HCT116 (cell line): ENCODE measurements around the gene PHYKPL. TPM values are rescaled to one million over a fixed set of nuclear protein-coding genes. Genes with fewer than 3 reads are reported as not detected.

Experiments
- ATAC-seq: fragments of 200-7000 bp; cut with Tn5 transposase; 2 replicates; pipeline ENCODE4 v1.9.1; 2020; ENCODE audit warnings: mild to moderate bottlenecking, moderate library complexity
- BruUV-seq: library from RNA; stranded (reverse); fragments of 400-500 nt; replicated peaks from 2 replicates; lab custom pipeline; 2021; lab: Mats Ljungman, UMichigan
- CTCF ChIA-PET: fragments of 300-600 bp; sonication (Branson Sonifier 250); formaldehyde crosslinking; loops from one replicate; lab custom pipeline; 2021; ENCODE audit warnings: antibody characterized with exemption; lab: Charles Lee
- POLR2A ChIA-PET: fragments of 300-600, 350-600 bp; sonication (Branson Sonifier 250); formaldehyde crosslinking; loops from one replicate; lab custom pipeline; 2021; ENCODE audit warnings: antibody characterized with exemption; lab: Charles Lee
- RAD21 ChIA-PET, 2 experiments: fragments of 300-600 bp; sonication (Branson Sonifier 250); formaldehyde crosslinking; loops; one replicate each; lab custom pipeline; 2023; ENCODE audit warnings: low total read pairs in 2 of 2; ENCODE audit not compliant: uncharacterized antibody in 2 of 2, unreplicated experiment in 2 of 2, low non-redundant PET in 1 of 2; lab: Charles Lee
- DNase-seq: peaks from one replicate; pipeline ENCODE4 v3.0.0-alpha.2; 2010; ENCODE audit warnings: low read depth, low spot score
- H2AFZ ChIP-seq: fragments of 200-600 bp; shearing (Covaris generic), sonication (generic); 2 replicates; pipeline ENCODE4 v1.6.1; 2017; ENCODE audit warnings: low read depth, mixed run types, mixed read lengths, antibody characterized with exemption, low read length; ENCODE audit not compliant: poor library complexity, severe bottlenecking
- H3K27ac ChIP-seq: 2 replicates; pipeline ENCODE4 v1.5.1; 2012; ENCODE audit warnings: low read depth, low read length
- H3K27me3 ChIP-seq: fragments of 200-600 bp; sonication (generic); 2 replicates; pipeline ENCODE4 v1.6.1; 2016; ENCODE audit warnings: mixed run types, low read length, mixed read lengths; ENCODE audit not compliant: insufficient read depth
- H3K36me3 ChIP-seq, 2 experiments: fragments of 200-500 bp in 1 of 2; fragments of 200-600 bp in 1 of 2; sonication (Bioruptor generic) in 1 of 2; sonication (generic) in 1 of 2; 2 replicates each; pipeline versions ENCODE4 v1.5.1 to v1.6.1; 2014 to 2016; ENCODE audit warnings: low read length in 2 of 2, inconsistent platforms in 1 of 2, mixed read lengths in 1 of 2, mixed run types in 1 of 2; ENCODE audit not compliant: insufficient read depth in 2 of 2, control insufficient read depth in 1 of 2
- H3K4me1 ChIP-seq, 2 experiments: fragments of 200-600 bp in 1 of 2; sonication (generic) in 1 of 2; 2 replicates each; pipeline versions ENCODE4 v1.5.1 to v1.6.1; 2012 to 2017; ENCODE audit warnings: low read length in 2 of 2, inconsistent platforms in 1 of 2, mild to moderate bottlenecking in 1 of 2, mixed read lengths in 1 of 2, mixed run types in 1 of 2, moderate library complexity in 1 of 2; ENCODE audit not compliant: insufficient read depth in 2 of 2, control insufficient read depth in 1 of 2
- H3K4me2 ChIP-seq: fragments of 200-600 bp; sonication (generic); 2 replicates; pipeline ENCODE4 v1.6.1; 2017; ENCODE audit warnings: mixed run types, low read length, mixed read lengths
- H3K4me3 ChIP-seq, 2 experiments: fragments of 200-600 bp in 1 of 2; sonication (generic) in 1 of 2; replicated peaks in 1 of 2; 2 replicates each; pipeline ENCODE4 v1.5.1; 2011 to 2016; ENCODE audit warnings: low read length in 2 of 2, control low read depth in 1 of 2, low read depth in 1 of 2, mild to moderate bottlenecking in 1 of 2, mixed read lengths in 1 of 2, mixed run types in 1 of 2
- H3K79me2 ChIP-seq: fragments of 200-600 bp; sonication (generic); 2 replicates; pipeline ENCODE4 v1.6.1; 2017; ENCODE audit warnings: mild to moderate bottlenecking, mixed run types, low read length, moderate library complexity, mixed read lengths; ENCODE audit not compliant: insufficient read depth
- H3K9ac ChIP-seq: fragments of 200-600 bp; sonication (generic); 2 replicates; pipeline ENCODE4 v1.6.1; 2016; ENCODE audit warnings: low read length, mixed read lengths
- H3K9me2 ChIP-seq: fragments of 200-600 bp; sonication (generic), shearing (Covaris generic); 2 replicates; pipeline ENCODE4 v1.6.1; 2017; ENCODE audit warnings: mixed run types, mild to moderate bottlenecking, moderate library complexity; ENCODE audit not compliant: insufficient read depth
- H3K9me3 ChIP-seq, 2 experiments: fragments of 200-500 bp in 1 of 2; fragments of 200-600 bp in 1 of 2; sonication (Bioruptor generic) in 1 of 2; sonication (generic) in 1 of 2; 2 replicates each; pipeline ENCODE4 v1.6.1; 2014 to 2017; ENCODE audit warnings: low read length in 2 of 2, mixed read lengths in 2 of 2, inconsistent platforms in 1 of 2, low read depth in 1 of 2, mild to moderate bottlenecking in 1 of 2, mixed run types in 1 of 2, moderate library complexity in 1 of 2; ENCODE audit not compliant: control insufficient read depth in 1 of 2, insufficient read depth in 1 of 2
- H4K20me1 ChIP-seq: fragments of 200-600 bp; sonication (generic), shearing (Covaris generic); 2 replicates; pipeline ENCODE4 v1.6.1; 2017; ENCODE audit warnings: mixed run types, mild to moderate bottlenecking, moderate library complexity; ENCODE audit not compliant: insufficient read depth
- CBX3 ChIP-seq: IDR thresholded peaks from 2 replicates; pipeline ENCODE4 v1.6.1; 2012; ENCODE audit warnings: low read depth
- CEBPB ChIP-seq: IDR thresholded peaks from 2 replicates; pipeline ENCODE4 v1.6.1; 2012; ENCODE audit warnings: low read depth
- EGR1 ChIP-seq: IDR thresholded peaks from 2 replicates; pipeline ENCODE4 v1.6.1; 2012; ENCODE audit warnings: low read depth
- ELF1 ChIP-seq: IDR thresholded peaks from 2 replicates; pipeline ENCODE4 v1.6.1; 2012; ENCODE audit warnings: low read depth, borderline replicate concordance
- FOSL1 ChIP-seq: IDR thresholded peaks from 2 replicates; pipeline ENCODE4 v1.6.1; 2012; ENCODE audit warnings: low read depth
- POLR2AphosphoS5 ChIP-seq: IDR thresholded peaks from 2 replicates; pipeline ENCODE4 v1.6.1; 2011; ENCODE audit warnings: mild to moderate bottlenecking, low read depth, low read length, moderate library complexity
- SP1 ChIP-seq: IDR thresholded peaks from 2 replicates; pipeline ENCODE4 v1.6.1; 2012; ENCODE audit warnings: low read depth
- YY1 ChIP-seq: IDR thresholded peaks from 2 replicates; pipeline ENCODE4 v1.6.1; 2011; ENCODE audit warnings: low read length, low read depth, moderate library complexity, mild to moderate bottlenecking; ENCODE audit not compliant: insufficient replicate concordance; ENCODE audit errors: extremely low read depth
- ZFX ChIP-seq: fragments of 450-650 bp; IDR thresholded peaks from 2 replicates; pipeline ENCODE4 v1.6.1; 2017
- intact Hi-C: fragments of 100-400 bp; cut with micrococcal nuclease; formaldehyde crosslinking; loops from 2 replicates; pipeline ENCODE4 v1.10.0; 2022
- total RNA-seq: library from RNA; stranded (reverse); gene quantifications from one replicate; pipeline ENCODE4 v1.2.1, GENCODE V29; 2021; ENCODE audit not compliant: unreplicated experiment
- TF ChIP-seq, protein P1 (sequence below), 3 experiments: fragments of 200-600 bp in 1 of 3; sonication (generic) in 1 of 3; IDR thresholded peaks in 2 of 3; conservative IDR thresholded peaks in 1 of 3; 2 replicates each; pipeline ENCODE4 v1.5.1; 2012 to 2017; ENCODE audit warnings: low read depth in 2 of 3, low read length in 2 of 3, antibody characterized with exemption in 1 of 3, borderline replicate concordance in 1 of 3, control low read depth in 1 of 3, mild to moderate bottlenecking in 1 of 3, mixed read lengths in 1 of 3, mixed run types in 1 of 3, moderate library complexity in 1 of 3; ENCODE audit not compliant: insufficient read depth in 1 of 3
- TF ChIP-seq, protein P2 (sequence below): IDR thresholded peaks from 2 replicates; pipeline ENCODE4 v1.6.1; 2012
- TF ChIP-seq, protein P3 (sequence below): IDR thresholded peaks from 2 replicates; pipeline ENCODE4 v1.6.1; 2012; ENCODE audit warnings: low read depth
- TF ChIP-seq, protein P4 (sequence below): IDR thresholded peaks from 2 replicates; pipeline ENCODE4 v1.6.1; 2012

Gene PHYKPL
- total RNA-seq, 1 experiment from 2014 or later: 57.8 TPM

- TF ChIP-seq YY1: no peak
- TF ChIP-seq SP1: no peak
- no peak for TF ChIP-seq EGR1
- TF ChIP-seq, all 23 proteins: peak for 0
Measured at GRCh38 chr5:178212241-178213002, 20.2 kb downstream of the PHYKPL start (continued).

DNA sequence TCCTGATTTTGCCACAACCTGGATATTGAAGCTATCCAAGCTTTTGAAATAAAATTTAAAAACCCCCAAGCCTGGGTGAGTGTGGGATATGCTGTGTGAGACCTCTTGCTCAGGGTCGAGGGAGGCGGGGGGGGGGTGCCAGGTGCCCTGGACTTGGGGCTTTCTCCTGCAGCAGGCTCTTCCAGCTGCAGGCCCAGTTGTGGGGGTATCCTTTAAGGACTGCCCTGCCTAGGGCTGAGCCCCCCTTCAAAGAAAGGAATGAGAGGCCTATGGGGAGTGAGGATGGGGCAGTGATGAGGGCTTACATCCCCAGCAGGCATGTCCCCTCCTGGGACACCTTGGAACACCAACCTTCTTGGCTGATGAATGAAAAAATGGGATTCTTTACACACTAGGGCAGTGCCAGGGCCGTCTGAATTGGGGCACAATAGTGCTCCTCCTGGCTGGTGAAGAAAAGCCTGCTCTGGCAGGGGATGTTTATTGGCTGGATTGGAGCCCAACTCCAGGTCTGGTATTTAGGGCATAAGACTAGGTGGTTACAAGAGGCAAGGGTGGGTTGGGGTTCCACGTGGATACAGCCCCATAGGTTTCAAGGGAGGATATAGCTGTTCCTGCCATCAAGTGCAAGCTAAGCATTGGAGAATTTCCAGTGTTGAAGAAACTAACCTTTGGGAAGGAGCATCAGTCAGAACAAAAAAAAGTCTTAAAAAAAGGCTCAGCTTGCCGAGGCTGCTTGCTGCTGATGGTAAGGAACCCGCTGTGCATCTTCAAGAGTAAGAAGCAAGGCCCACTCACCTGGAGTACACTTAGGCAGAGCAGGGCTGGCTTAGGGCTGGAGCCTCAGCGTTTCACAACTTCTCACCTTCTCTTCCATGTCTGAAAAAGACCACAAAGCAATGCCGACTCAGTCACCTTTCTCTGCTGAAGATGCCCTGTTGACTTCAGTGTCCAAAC is 21.2 kb downstream of the PHYKPL start:
- H3K27me3 ChIP-seq: no peaks in the 10 kb centered on the region
- intact Hi-C loops: no loop called here
- H2AFZ ChIP-seq: no peak overlapping the region
- H3K36me3 ChIP-seq: peaks cover 69 to 83% of the 10 kb centered on the region in 2 experiments
- ATAC-seq (peak; percentile 4), DNase-seq (no peak)
- H3K27ac ChIP-seq: no peak overlapping the region
- ChIA-PET CTCF (no interaction called here), RAD21 (no interaction called here), POLR2A (no interaction called here)
- H3K9ac ChIP-seq: no peak overlapping the region
- no peak overlapping the region for H3K4me2 ChIP-seq
- H3K79me2 ChIP-seq: peaks cover 60% of the 10 kb centered on the region
- TF ChIP-seq, protein P1, sequence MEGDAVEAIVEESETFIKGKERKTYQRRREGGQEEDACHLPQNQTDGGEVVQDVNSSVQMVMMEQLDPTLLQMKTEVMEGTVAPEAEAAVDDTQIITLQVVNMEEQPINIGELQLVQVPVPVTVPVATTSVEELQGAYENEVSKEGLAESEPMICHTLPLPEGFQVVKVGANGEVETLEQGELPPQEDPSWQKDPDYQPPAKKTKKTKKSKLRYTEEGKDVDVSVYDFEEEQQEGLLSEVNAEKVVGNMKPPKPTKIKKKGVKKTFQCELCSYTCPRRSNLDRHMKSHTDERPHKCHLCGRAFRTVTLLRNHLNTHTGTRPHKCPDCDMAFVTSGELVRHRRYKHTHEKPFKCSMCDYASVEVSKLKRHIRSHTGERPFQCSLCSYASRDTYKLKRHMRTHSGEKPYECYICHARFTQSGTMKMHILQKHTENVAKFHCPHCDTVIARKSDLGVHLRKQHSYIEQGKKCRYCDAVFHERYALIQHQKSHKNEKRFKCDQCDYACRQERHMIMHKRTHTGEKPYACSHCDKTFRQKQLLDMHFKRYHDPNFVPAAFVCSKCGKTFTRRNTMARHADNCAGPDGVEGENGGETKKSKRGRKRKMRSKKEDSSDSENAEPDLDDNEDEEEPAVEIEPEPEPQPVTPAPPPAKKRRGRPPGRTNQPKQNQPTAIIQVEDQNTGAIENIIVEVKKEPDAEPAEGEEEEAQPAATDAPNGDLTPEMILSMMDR (IDR thresholded peaks at IDR 0.05 in 2 of 3, conservative IDR thresholded peaks at IDR 0.05 in 1 of 3; ENCODE audit: borderline replicate concordance in 1 of 3, insufficient read depth in 1 of 3, low read depth in 2 of 3, low read length in 2 of 3): no peak
- TF ChIP-seq ZFX (no peak), POLR2AphosphoS5 (no peak; the same call in 1 of the 2 replicates), ELF1 (no peak), YY1 (no peak), CBX3 (no peak), FOSL1 (no peak), CEBPB (no peak)
- TF ChIP-seq, protein P2, sequence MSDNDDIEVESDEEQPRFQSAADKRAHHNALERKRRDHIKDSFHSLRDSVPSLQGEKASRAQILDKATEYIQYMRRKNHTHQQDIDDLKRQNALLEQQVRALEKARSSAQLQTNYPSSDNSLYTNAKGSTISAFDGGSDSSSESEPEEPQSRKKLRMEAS: no peak
- TF ChIP-seq, protein P3, sequence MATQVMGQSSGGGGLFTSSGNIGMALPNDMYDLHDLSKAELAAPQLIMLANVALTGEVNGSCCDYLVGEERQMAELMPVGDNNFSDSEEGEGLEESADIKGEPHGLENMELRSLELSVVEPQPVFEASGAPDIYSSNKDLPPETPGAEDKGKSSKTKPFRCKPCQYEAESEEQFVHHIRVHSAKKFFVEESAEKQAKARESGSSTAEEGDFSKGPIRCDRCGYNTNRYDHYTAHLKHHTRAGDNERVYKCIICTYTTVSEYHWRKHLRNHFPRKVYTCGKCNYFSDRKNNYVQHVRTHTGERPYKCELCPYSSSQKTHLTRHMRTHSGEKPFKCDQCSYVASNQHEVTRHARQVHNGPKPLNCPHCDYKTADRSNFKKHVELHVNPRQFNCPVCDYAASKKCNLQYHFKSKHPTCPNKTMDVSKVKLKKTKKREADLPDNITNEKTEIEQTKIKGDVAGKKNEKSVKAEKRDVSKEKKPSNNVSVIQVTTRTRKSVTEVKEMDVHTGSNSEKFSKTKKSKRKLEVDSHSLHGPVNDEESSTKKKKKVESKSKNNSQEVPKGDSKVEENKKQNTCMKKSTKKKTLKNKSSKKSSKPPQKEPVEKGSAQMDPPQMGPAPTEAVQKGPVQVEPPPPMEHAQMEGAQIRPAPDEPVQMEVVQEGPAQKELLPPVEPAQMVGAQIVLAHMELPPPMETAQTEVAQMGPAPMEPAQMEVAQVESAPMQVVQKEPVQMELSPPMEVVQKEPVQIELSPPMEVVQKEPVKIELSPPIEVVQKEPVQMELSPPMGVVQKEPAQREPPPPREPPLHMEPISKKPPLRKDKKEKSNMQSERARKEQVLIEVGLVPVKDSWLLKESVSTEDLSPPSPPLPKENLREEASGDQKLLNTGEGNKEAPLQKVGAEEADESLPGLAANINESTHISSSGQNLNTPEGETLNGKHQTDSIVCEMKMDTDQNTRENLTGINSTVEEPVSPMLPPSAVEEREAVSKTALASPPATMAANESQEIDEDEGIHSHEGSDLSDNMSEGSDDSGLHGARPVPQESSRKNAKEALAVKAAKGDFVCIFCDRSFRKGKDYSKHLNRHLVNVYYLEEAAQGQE: no peak
- TF ChIP-seq, protein P4, sequence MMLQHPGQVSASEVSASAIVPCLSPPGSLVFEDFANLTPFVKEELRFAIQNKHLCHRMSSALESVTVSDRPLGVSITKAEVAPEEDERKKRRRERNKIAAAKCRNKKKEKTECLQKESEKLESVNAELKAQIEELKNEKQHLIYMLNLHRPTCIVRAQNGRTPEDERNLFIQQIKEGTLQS: no peak
- H3K9me2 ChIP-seq: no peaks in the 10 kb centered on the region
- peaks cover 6 to 20% of the 10 kb centered on the region in 2 experiments for H3K4me1 ChIP-seq
- no peak overlapping the region for H3K4me3 ChIP-seq
- H3K9me3 ChIP-seq: no peaks in the 10 kb centered on the region
- H4K20me1 ChIP-seq: peaks cover 46% of the 10 kb centered on the region; the same call in 1 of the 2 replicates
- no TSS peak for BruUV-seq
